H7 (cell line): ENCODE data around the gene CCDC124. TPM values are rescaled to one million over a fixed set of nuclear protein-coding genes. Genes with fewer than 3 reads are reported as not detected.
"Not testable (repeated sequence)": the region's sequence is repeated elsewhere in the genome, so short reads cannot be mapped to it uniquely, and the experiment has no call there.

Source experiments
- DNase-seq: peaks from one replicate; pipeline ENCODE4 v3.0.0; 2012
- H3K27me3 ChIP-seq: 2 replicates; pipeline ENCODE4 v1.6.0; 2011; ENCODE audit warnings: mild to moderate bottlenecking, low read length; ENCODE audit not compliant: control insufficient read depth, insufficient read depth
- H3K36me3 ChIP-seq: replicated peaks from 2 replicates; pipeline ENCODE4 v1.5.1; 2011; ENCODE audit warnings: low read length; ENCODE audit not compliant: control insufficient read depth, insufficient read depth
- H3K4me3 ChIP-seq: 2 replicates; pipeline ENCODE4 v1.5.1; 2011; ENCODE audit warnings: low read depth, mild to moderate bottlenecking, control low read depth, low read length, moderate library complexity; ENCODE audit not compliant: insufficient read depth
- total RNA-seq: library from RNA; depleted of rRNA; stranded (reverse); fragments of >200 nt; shearing (Covaris generic); gene quantifications from 2 replicates; pipeline ENCODE4 v1.2.3, GENCODE V29; 2014

Gene CCDC124
- total RNA-seq, 1 experiment from 2014 or later: 55.4 TPM

GRCh38 chr19:17919122-17919521 lies 13.7 kb upstream of the CCDC124 start:
- H3K27me3 ChIP-seq, H3K36me3 ChIP-seq, DNase-seq, H3K4me3 ChIP-seq: not testable (repeated sequence)

GRCh38 chr19:17920527-17920926 lies 12.3 kb upstream of the CCDC124 start:
- Histone ChIP-seq H3K36me3 (no peaks in the 10 kb centered on the region), H3K4me3 (no peak overlapping the region), H3K27me3 (no peaks in the 10 kb centered on the region)
- DNase-seq: no peak

- Histone ChIP-seq H3K4me3 (no peak overlapping the region), H3K36me3 (no peaks in the 10 kb centered on the region), H3K27me3 (no peaks in the 10 kb centered on the region)
- DNase-seq: peak; percentile 5
These were observed 10.7 kb upstream of the CCDC124 start for GRCh38 chr19:17922138-17922537.

- H3K27me3 ChIP-seq: no peaks in the 10 kb centered on the region
- no peaks in the 10 kb centered on the region for H3K36me3 ChIP-seq
- no peak overlapping the region for H3K4me3 ChIP-seq
- DNase-seq: no peak
These were observed 6.8 kb upstream of the CCDC124 start for GRCh38 chr19:17926044-17926443.

- no peaks in the 10 kb centered on the region for H3K36me3 ChIP-seq
- no peak for DNase-seq
- no peaks in the 10 kb centered on the region for H3K27me3 ChIP-seq
- no peak overlapping the region for H3K4me3 ChIP-seq
These were observed 3.8 kb upstream of the CCDC124 start for GRCh38 chr19:17929056-17929455.

- DNase-seq: peak; percentile 93
- no peaks in the 10 kb centered on the region for H3K36me3 ChIP-seq
- H3K4me3 ChIP-seq: peak overlapping the region; percentile 32
- H3K27me3 ChIP-seq: no peaks in the 10 kb centered on the region
These were observed 1.2 kb upstream of the CCDC124 start for GRCh38 chr19:17931532-17932191.

GRCh38 chr19:17933414-17934129 lies 757 bp downstream of the CCDC124 start:
- DNase-seq: peak; percentile 51
- Histone ChIP-seq H3K36me3 (peaks cover 3% of the 10 kb centered on the region), H3K27me3 (no peaks in the 10 kb centered on the region), H3K4me3 (peak overlapping the region; percentile 97)

- Histone ChIP-seq H3K27me3 (no peaks in the 10 kb centered on the region), H3K36me3 (peaks cover 6% of the 10 kb centered on the region), H3K4me3 (no peak overlapping the region)
- no peak for DNase-seq
These were observed 3.6 kb downstream of the CCDC124 start for GRCh38 chr19:17936379-17936778.

- H3K36me3 ChIP-seq: peaks cover 6% of the 10 kb centered on the region
- DNase-seq: no peak
- no peaks in the 10 kb centered on the region for H3K27me3 ChIP-seq
- no peak overlapping the region for H3K4me3 ChIP-seq
These were observed 4.6 kb downstream of the CCDC124 start for GRCh38 chr19:17937371-17937900.

- H3K27me3 ChIP-seq: no peaks in the 10 kb centered on the region
- DNase-seq: peak; percentile 94
- peaks cover 6% of the 10 kb centered on the region for H3K36me3 ChIP-seq
- H3K4me3 ChIP-seq: no peak overlapping the region
These were observed 5.5 kb downstream of the CCDC124 start for GRCh38 chr19:17938092-17938845.

- DNase-seq: peak; percentile 54
- H3K4me3 ChIP-seq: peak overlapping the region; percentile 46
- no peaks in the 10 kb centered on the region for H3K27me3 ChIP-seq
- H3K36me3 ChIP-seq: peaks cover 5% of the 10 kb centered on the region
These were observed 9.4 kb downstream of the CCDC124 start for GRCh38 chr19:17942181-17942580.

- H3K27me3 ChIP-seq: no peaks in the 10 kb centered on the region
- H3K4me3 ChIP-seq: peak overlapping the region; percentile 46
- DNase-seq: peak; percentile 81
- peaks cover 2% of the 10 kb centered on the region for H3K36me3 ChIP-seq
These were observed 9.9 kb downstream of the CCDC124 start for GRCh38 chr19:17942582-17943273.

GRCh38 chr19:17943274-17944221 lies 10.7 kb downstream of the CCDC124 start:
- Histone ChIP-seq H3K36me3 (peaks cover 2% of the 10 kb centered on the region), H3K4me3 (peak overlapping the region; percentile 46), H3K27me3 (no peaks in the 10 kb centered on the region; the same call in 1 of the 2 replicates)
- DNase-seq: peak; percentile 95
